Measurements from ENCODE around the gene MSL1. TPM values are rescaled to one million over a fixed set of nuclear protein-coding genes. Genes with fewer than 3 reads are reported as not detected.

The MSL1 gene
- polyA plus RNA-seq, 2 donors: 42.1 to 59.5 TPM

- 53 to 57% methylated on average over 17 to 18 of the region's 18 CpGs for WGBS, 2 donors
- H3K36me3 ChIP-seq (ENCODE audit: control insufficient read depth in 2 of 2, insufficient read depth in 2 of 2, low read length in 1 of 2): peaks cover 29 to 60% of the 10 kb centered on the region in 2 donors
- peaks cover 10 to 18% of the 10 kb centered on the region in 2 donors for H3K4me1 ChIP-seq (ENCODE audit: control insufficient read depth in 2 of 2, insufficient read depth in 2 of 2, low read length in 1 of 2)
- H3K27me3 ChIP-seq (ENCODE audit: control insufficient read depth in 1 of 2, insufficient read depth in 2 of 2, low read length in 2 of 2): no peaks in the 10 kb centered on the region
- peak overlapping the region; percentile 26 to 57 for H3K27ac ChIP-seq (ENCODE audit: low read depth in 2 of 2, low read length in 1 of 2)
- H3K9me3 ChIP-seq (ENCODE audit: control insufficient read depth in 2 of 2, insufficient read depth in 1 of 2, low read depth in 1 of 2, low read length in 1 of 2): no peaks in the 10 kb centered on the region
- H3K4me3 ChIP-seq (ENCODE audit: low read depth in 1 of 2, low read length in 2 of 2): no peak overlapping the region
These were observed 29.9 kb upstream of the MSL1 start for GRCh38 chr17:40091691-40092397.

DNA sequence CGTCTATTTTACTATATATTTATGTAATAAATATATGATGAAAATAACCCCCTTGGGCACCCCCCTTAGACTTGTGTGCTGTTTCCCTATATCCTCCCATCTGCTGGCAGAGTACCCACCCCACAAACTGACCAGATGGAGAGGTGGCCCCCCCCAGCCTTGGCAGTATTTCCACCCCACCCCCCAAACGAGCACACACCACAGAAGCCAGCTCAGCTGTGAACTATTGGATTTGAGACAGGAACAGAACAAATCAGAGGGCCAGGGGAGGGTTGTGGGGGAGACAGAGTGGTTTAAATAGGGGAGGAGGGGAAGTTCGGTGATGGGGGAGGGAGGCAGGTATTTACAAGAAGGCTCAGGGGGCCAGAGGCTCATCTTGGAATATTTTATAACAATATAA, 29.2 kb upstream of the MSL1 start:
- Histone ChIP-seq H3K4me3 (ENCODE audit: low read depth in 1 of 2, low read length in 2 of 2) (no peak overlapping the region), H3K27me3 (ENCODE audit: control insufficient read depth in 1 of 2, insufficient read depth in 2 of 2, low read length in 2 of 2) (no peaks in the 10 kb centered on the region), H3K4me1 (ENCODE audit: control insufficient read depth in 2 of 2, insufficient read depth in 2 of 2, low read length in 1 of 2) (peaks cover 13 to 23% of the 10 kb centered on the region in 2 donors), H3K9me3 (ENCODE audit: control insufficient read depth in 2 of 2, insufficient read depth in 1 of 2, low read depth in 1 of 2, low read length in 1 of 2) (no peaks in the 10 kb centered on the region), H3K27ac (ENCODE audit: low read depth in 2 of 2, low read length in 1 of 2) (no peak overlapping the region), H3K36me3 (ENCODE audit: control insufficient read depth in 2 of 2, insufficient read depth in 2 of 2, low read length in 1 of 2) (peaks cover 26 to 58% of the 10 kb centered on the region in 2 donors)
- WGBS, 2 donors: 36 to 40% methylated on average over 3 of the region's 3 CpGs

DNA sequence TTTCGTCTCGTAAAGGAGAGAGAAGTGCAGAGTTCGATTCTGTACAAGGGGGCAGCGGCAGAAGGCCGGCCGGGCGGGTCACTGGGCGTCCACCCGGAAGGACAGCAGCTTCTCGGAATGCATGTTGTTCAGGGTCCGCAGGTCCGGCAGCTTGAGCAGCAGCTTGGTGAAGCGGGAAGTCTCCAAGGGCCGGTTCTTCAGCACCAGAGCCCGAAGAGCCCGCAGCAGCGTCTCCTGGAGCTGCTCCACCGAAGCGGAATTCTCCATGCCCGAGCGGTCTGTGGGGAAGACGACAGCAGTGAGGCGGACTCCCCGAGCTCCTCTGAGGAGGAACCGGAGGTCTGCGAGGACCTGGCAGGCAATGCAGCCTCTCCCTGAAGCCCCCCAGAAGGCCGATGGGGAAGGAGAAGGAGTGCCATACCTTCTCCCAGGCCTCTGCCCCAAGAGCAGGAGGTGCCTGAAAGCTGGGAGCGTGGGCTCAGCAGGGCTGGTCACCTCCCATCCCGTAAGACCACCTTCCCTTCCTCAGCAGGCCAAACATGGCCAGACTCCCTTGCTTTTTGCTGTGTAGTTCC, 28.7 kb upstream of the MSL1 start:
- H3K36me3 ChIP-seq (ENCODE audit: control insufficient read depth in 2 of 2, insufficient read depth in 2 of 2, low read length in 1 of 2): peaks cover 25 to 54% of the 10 kb centered on the region in 2 donors
- H3K9me3 ChIP-seq (ENCODE audit: control insufficient read depth in 2 of 2, insufficient read depth in 1 of 2, low read depth in 1 of 2, low read length in 1 of 2): no peaks in the 10 kb centered on the region
- WGBS, 2 donors: 73 to 75% methylated on average over 29 of the region's 29 CpGs
- no peak overlapping the region for H3K4me3 ChIP-seq (ENCODE audit: low read depth in 1 of 2, low read length in 2 of 2)
- H3K27ac ChIP-seq (ENCODE audit: low read depth in 2 of 2, low read length in 1 of 2): peak overlapping the region; percentile 46 to 100
- H3K27me3 ChIP-seq (ENCODE audit: control insufficient read depth in 1 of 2, insufficient read depth in 2 of 2, low read length in 2 of 2): no peaks in the 10 kb centered on the region
- H3K4me1 ChIP-seq (ENCODE audit: control insufficient read depth in 2 of 2, insufficient read depth in 2 of 2, low read length in 1 of 2): peaks cover 13 to 26% of the 10 kb centered on the region in 2 donors

DNA sequence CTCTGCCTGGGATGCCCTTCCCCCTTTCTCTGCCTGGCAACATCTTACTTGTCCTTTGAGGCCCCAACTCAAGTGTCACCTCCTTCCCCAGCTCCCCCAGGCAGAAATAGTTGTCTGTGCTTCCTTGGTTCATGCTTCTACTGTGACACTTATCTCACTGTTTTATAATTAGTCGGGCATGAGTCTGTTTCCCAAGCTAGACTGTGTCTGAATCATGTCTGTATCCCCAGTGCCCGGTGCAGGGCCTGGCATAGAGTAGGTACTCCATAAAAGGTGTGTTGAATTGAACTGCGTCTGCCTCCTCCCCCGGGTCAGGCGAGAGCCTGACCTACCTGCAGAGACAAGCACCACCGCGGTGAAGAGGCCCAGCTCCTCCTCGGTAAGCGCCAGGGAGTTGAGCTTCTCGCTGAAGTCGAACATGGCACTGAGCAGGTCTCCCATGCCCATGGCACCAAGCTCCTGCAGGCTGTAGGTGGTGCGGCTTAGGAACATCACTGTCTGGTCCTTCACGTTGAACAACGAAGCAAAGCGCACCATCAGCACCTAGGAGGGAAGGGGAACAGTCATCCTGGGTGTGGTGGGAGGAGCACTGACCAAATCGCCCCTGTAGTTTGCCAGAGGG, 28.1 kb upstream of the MSL1 start:
- Histone ChIP-seq H3K27ac (ENCODE audit: low read depth in 2 of 2, low read length in 1 of 2) (peak overlapping the region; percentile 46 to 100), H3K27me3 (ENCODE audit: control insufficient read depth in 1 of 2, insufficient read depth in 2 of 2, low read length in 2 of 2) (no peaks in the 10 kb centered on the region), H3K36me3 (ENCODE audit: control insufficient read depth in 2 of 2, insufficient read depth in 2 of 2, low read length in 1 of 2) (peaks cover 20 to 49% of the 10 kb centered on the region in 2 donors), H3K4me3 (ENCODE audit: low read depth in 1 of 2, low read length in 2 of 2) (no peak overlapping the region), H3K9me3 (ENCODE audit: control insufficient read depth in 2 of 2, insufficient read depth in 1 of 2, low read depth in 1 of 2, low read length in 1 of 2) (no peaks in the 10 kb centered on the region), H3K4me1 (ENCODE audit: control insufficient read depth in 2 of 2, insufficient read depth in 2 of 2, low read length in 1 of 2) (peaks cover 13 to 31% of the 10 kb centered on the region in 2 donors)
- WGBS, 2 donors: 45 to 55% methylated on average over 16 of the region's 16 CpGs

DNA sequence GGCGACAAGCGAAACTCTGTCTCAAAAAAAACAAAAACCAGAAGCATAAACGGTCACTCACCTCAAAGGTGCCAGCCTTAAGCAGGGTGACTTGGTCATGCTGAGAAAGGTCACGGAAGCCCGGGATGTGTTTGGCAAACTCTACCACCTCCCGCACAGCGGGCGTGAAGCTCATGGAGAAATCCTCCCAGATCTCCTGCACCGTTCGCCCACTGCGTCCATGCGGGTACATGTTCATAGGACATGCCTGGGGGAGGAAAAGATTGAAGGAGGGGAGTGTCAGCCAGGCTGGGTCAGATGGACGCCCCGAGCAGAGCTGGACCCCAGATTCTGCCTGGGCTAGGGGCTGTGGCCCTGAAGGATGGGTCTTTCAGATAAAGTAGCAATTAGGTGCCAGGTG, 26.9 kb upstream of the MSL1 start:
- H3K9me3 ChIP-seq (ENCODE audit: control insufficient read depth in 2 of 2, insufficient read depth in 1 of 2, low read depth in 1 of 2, low read length in 1 of 2): no peaks in the 10 kb centered on the region
- 80 to 83% methylated on average over 14 of the region's 14 CpGs for WGBS, 2 donors
- peaks cover 20 to 40% of the 10 kb centered on the region in 2 donors for H3K36me3 ChIP-seq (ENCODE audit: control insufficient read depth in 2 of 2, insufficient read depth in 2 of 2, low read length in 1 of 2)
- H3K27ac ChIP-seq (ENCODE audit: low read depth in 2 of 2, low read length in 1 of 2): peak overlapping the region; percentile 39 to 100
- H3K4me3 ChIP-seq (ENCODE audit: low read depth in 1 of 2, low read length in 2 of 2): no peak overlapping the region
- H3K4me1 ChIP-seq (ENCODE audit: control insufficient read depth in 2 of 2, insufficient read depth in 2 of 2, low read length in 1 of 2): peaks cover 13 to 31% of the 10 kb centered on the region in 2 donors
- H3K27me3 ChIP-seq (ENCODE audit: control insufficient read depth in 1 of 2, insufficient read depth in 2 of 2, low read length in 2 of 2): no peaks in the 10 kb centered on the region

- WGBS, 2 donors: 60 to 64% methylated on average over 17 of the region's 17 CpGs
- Histone ChIP-seq H3K4me3 (ENCODE audit: low read depth in 1 of 2, low read length in 2 of 2) (no peak overlapping the region), H3K4me1 (ENCODE audit: control insufficient read depth in 2 of 2, insufficient read depth in 2 of 2, low read length in 1 of 2) (peaks cover 13 to 31% of the 10 kb centered on the region in 2 donors), H3K27ac (ENCODE audit: low read depth in 2 of 2, low read length in 1 of 2) (peak overlapping the region; percentile 39 to 100), H3K36me3 (ENCODE audit: control insufficient read depth in 2 of 2, insufficient read depth in 2 of 2, low read length in 1 of 2) (peaks cover 20 to 40% of the 10 kb centered on the region in 2 donors), H3K27me3 (ENCODE audit: control insufficient read depth in 1 of 2, insufficient read depth in 2 of 2, low read length in 2 of 2) (no peaks in the 10 kb centered on the region), H3K9me3 (ENCODE audit: control insufficient read depth in 2 of 2, insufficient read depth in 1 of 2, low read depth in 1 of 2, low read length in 1 of 2) (no peaks in the 10 kb centered on the region)
These were observed 26.3 kb upstream of the MSL1 start for GRCh38 chr17:40095351-40095943.

DNA sequence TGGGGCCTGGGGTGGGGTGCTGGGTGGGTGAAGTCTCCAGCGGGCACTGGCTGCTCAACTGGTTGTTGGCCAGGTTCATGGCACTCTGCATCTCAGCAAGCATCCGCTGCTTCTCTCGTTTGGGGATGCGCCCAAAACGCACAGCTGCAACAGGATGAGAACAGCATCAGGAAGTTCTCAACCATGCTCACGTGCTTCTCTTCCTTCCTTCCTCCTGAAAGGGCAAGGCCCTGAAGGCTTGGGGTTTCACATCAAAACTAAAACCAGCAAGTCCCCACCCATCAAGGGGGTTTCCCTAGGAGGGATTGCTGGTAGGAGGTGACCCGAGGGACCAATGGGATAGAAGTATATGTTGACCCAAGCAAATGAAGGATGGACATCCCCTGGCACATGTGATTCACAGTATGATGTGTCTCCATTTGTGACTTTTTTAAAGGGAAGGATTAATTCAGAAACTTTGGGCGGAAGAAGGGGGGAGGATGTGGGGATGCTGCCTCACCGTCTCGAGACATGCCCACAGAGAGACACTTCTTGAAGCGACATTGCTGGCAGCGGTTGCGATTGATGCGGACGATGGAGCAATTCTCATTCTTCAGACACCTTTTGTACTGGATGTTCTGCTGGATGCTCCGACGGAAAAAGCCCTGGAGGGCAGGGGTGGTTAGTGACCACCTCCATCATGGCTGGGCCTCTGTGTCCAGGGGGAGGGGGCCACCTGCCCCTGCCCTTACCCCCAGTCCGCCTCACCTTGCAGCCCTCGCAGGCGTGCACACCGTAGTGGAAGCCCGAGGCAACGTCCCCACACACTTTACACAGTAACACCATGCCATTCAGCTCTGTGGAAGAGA, 25.6 kb upstream of the MSL1 start:
- Histone ChIP-seq H3K36me3 (ENCODE audit: control insufficient read depth in 2 of 2, insufficient read depth in 2 of 2, low read length in 1 of 2) (peaks cover 20 to 38% of the 10 kb centered on the region in 2 donors), H3K27ac (ENCODE audit: low read depth in 2 of 2, low read length in 1 of 2) (peak overlapping the region; percentile 96 to 100), H3K27me3 (ENCODE audit: control insufficient read depth in 1 of 2, insufficient read depth in 2 of 2, low read length in 2 of 2) (no peaks in the 10 kb centered on the region), H3K4me1 (ENCODE audit: control insufficient read depth in 2 of 2, insufficient read depth in 2 of 2, low read length in 1 of 2) (peaks cover 13 to 31% of the 10 kb centered on the region in 2 donors), H3K4me3 (ENCODE audit: low read depth in 1 of 2, low read length in 2 of 2) (peak overlapping the region; percentile 2 to 32), H3K9me3 (ENCODE audit: control insufficient read depth in 2 of 2, insufficient read depth in 1 of 2, low read depth in 1 of 2, low read length in 1 of 2) (no peaks in the 10 kb centered on the region)
- 37 to 46% methylated on average over 23 of the region's 23 CpGs for WGBS, 2 donors

- Histone ChIP-seq H3K4me3 (ENCODE audit: low read depth in 1 of 2, low read length in 2 of 2) (peak overlapping the region; percentile 2 to 32), H3K36me3 (ENCODE audit: control insufficient read depth in 2 of 2, insufficient read depth in 2 of 2, low read length in 1 of 2) (peaks cover 20 to 38% of the 10 kb centered on the region in 2 donors), H3K9me3 (ENCODE audit: control insufficient read depth in 2 of 2, insufficient read depth in 1 of 2, low read depth in 1 of 2, low read length in 1 of 2) (no peaks in the 10 kb centered on the region), H3K27ac (ENCODE audit: low read depth in 2 of 2, low read length in 1 of 2) (peak overlapping the region; percentile 96 to 100), H3K27me3 (ENCODE audit: control insufficient read depth in 1 of 2, insufficient read depth in 2 of 2, low read length in 2 of 2) (no peaks in the 10 kb centered on the region), H3K4me1 (ENCODE audit: control insufficient read depth in 2 of 2, insufficient read depth in 2 of 2, low read length in 1 of 2) (peaks cover 10 to 32% of the 10 kb centered on the region in 2 donors)
- WGBS, 2 donors: 75 to 86% methylated on average over 10 of the region's 10 CpGs
These were observed 24.7 kb upstream of the MSL1 start for GRCh38 chr17:40097087-40097486.
